Neural crest cell (in vitro differentiated cells): ENCODE results near the gene FUOM. TPM values are rescaled to one million over a fixed set of nuclear protein-coding genes. Genes with fewer than 3 reads are reported as not detected.

ENCODE experiments used
- DNase-seq: peaks from one replicate; pipeline ENCODE4 v3.0.0; 2021; ENCODE audit warnings: low read depth, mixed read lengths, low spot score
- H3K27ac Mint-ChIP-seq: one replicate; pipeline ENCODE4 v1.8.0; 2021; ENCODE audit warnings: mild to moderate bottlenecking, mixed read lengths; ENCODE audit not compliant: unreplicated experiment
- H3K27me3 Mint-ChIP-seq: 2 replicates; pipeline ENCODE4 v1.8.0; 2021; ENCODE audit warnings: low read depth, mild to moderate bottlenecking, mixed read lengths
- H3K36me3 Mint-ChIP-seq: 2 replicates; pipeline ENCODE4 v1.8.0; 2021; ENCODE audit warnings: low read depth, mild to moderate bottlenecking, mixed read lengths
- H3K4me1 Mint-ChIP-seq: 2 replicates; pipeline ENCODE4 v1.8.0; 2021; ENCODE audit warnings: mixed read lengths
- H3K4me3 Mint-ChIP-seq: one replicate; pipeline ENCODE4 v1.8.0; 2021; ENCODE audit warnings: mild to moderate bottlenecking, mixed read lengths
- H3K9me3 Mint-ChIP-seq: 2 replicates; pipeline ENCODE4 v1.8.0; 2021; ENCODE audit warnings: mixed read lengths
- CTCF ChIP-seq: fragments of 200-600 bp; sonication (generic); conservative IDR thresholded peaks from 2 replicates; pipeline ENCODE4 v1.5.0; 2021; ENCODE audit warnings: antibody characterized with exemption, mild to moderate bottlenecking
- total RNA-seq: library from RNA; stranded (reverse); gene quantifications from 2 replicates; pipeline ENCODE4 v1.2.1, GENCODE V29; 2021

Gene FUOM
- total RNA-seq, 1 donor from 2014 or later = 18.3 TPM

GRCh38 chr10:133358925-133359310, 1.1 kb upstream of the FUOM start:
- H3K4me3 Mint-ChIP-seq = peak overlapping the region; percentile 51
- no peaks in the 10 kb centered on the region for H3K4me1 Mint-ChIP-seq
- no peak for TF ChIP-seq CTCF
- H3K9me3 Mint-ChIP-seq = no peaks in the 10 kb centered on the region
- DNase-seq = no peak
- H3K27ac Mint-ChIP-seq = no peak overlapping the region
- H3K36me3 Mint-ChIP-seq = peaks cover 10% of the 10 kb centered on the region
- no peaks in the 10 kb centered on the region for H3K27me3 Mint-ChIP-seq

DNA sequence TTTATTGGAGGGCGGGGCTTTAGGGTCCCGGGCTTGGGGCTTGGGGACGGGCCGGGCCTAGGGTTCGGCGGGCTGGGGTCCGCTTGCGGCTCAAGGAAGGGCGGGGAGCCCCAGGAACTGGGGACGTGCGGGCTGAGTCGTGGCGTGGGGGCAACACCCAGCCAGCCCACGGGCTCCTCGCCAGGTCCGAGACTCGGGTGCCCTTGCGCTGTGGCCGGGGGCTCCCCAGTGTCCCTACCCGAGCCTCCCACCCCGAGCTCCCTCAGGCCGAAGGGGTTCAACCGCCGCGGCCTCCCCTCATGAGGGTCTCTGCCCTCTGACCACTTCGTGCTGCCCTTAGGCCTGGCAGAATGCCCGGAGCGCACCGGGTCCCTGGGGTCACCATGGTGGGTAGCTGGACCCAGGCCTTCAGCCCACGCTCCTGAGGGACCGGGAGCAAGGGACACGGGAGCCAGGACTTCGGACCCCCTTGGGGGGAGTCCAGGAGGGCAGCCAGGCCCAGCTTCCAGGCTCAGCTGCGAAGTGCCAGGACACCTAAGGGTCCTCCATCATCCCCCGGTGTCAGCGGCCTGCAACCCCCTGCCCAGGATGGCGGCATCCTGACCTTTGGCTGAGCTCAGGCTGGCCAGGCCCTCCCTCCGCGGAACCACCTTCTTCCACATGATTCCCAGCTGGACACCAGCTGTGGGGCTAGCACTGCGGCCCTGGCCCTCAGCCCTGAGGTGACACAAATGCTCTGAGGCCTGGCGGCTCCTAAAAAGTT, 524 bp upstream of the FUOM start:
- H3K4me3 Mint-ChIP-seq = peak overlapping the region; percentile 51
- peaks cover 10% of the 10 kb centered on the region for H3K36me3 Mint-ChIP-seq
- H3K9me3 Mint-ChIP-seq = no peaks in the 10 kb centered on the region
- H3K27me3 Mint-ChIP-seq = no peaks in the 10 kb centered on the region
- no peak overlapping the region for H3K27ac Mint-ChIP-seq
- no peak for TF ChIP-seq CTCF
- no peaks in the 10 kb centered on the region for H3K4me1 Mint-ChIP-seq
- DNase-seq = no peak

DNA sequence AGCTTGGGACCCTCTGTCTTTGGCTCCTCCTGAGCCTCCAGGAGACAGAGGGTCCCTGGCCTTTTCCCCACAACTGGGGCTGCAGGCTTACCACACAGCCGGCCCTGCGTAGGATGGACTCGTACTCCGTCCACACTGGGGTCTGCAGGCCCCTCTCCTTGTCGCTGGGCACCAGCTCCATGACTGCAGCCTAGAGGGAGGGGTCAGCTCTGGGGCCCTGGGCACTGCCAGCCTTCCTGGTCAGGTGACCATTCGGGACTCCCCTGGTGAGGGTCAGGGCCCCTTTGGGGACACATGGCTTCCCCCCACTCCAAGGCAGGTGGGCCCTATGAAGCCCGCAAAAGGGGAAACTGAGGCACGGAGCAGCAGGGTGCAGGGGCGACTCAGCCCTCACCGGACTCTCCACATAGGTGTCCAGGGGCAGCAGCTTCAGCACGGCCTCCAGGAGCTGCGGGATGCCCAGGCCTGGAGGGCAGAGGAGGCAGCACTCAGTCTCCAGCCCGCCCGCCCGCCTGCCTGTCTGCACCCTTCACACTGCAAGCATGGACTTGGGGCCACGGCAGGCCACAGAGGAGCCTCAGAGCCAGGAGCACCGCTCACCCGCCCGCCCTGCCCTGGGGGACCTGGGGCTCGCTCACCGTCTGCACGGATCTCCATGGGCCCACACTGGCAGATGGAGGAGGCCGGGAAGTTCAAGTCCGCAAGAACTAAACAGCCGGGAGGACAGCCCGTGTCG, 1.1 kb downstream of the FUOM start:
- Mint-ChIP-seq H3K27ac (no peak overlapping the region), H3K4me1 (no peaks in the 10 kb centered on the region), H3K4me3 (peak overlapping the region; percentile 77), H3K9me3 (no peaks in the 10 kb centered on the region), H3K27me3 (no peaks in the 10 kb centered on the region), H3K36me3 (peaks cover 4% of the 10 kb centered on the region)
- TF ChIP-seq CTCF = no peak
- DNase-seq = no peak

GRCh38 chr10:133355991-133356390, 1.8 kb downstream of the FUOM start:
- no peak overlapping the region for H3K4me3 Mint-ChIP-seq
- no peak for DNase-seq
- no peaks in the 10 kb centered on the region for H3K36me3 Mint-ChIP-seq
- H3K9me3 Mint-ChIP-seq = no peaks in the 10 kb centered on the region
- no peaks in the 10 kb centered on the region for H3K27me3 Mint-ChIP-seq
- H3K4me1 Mint-ChIP-seq = no peaks in the 10 kb centered on the region
- TF ChIP-seq CTCF = no peak
- no peak overlapping the region for H3K27ac Mint-ChIP-seq

DNA sequence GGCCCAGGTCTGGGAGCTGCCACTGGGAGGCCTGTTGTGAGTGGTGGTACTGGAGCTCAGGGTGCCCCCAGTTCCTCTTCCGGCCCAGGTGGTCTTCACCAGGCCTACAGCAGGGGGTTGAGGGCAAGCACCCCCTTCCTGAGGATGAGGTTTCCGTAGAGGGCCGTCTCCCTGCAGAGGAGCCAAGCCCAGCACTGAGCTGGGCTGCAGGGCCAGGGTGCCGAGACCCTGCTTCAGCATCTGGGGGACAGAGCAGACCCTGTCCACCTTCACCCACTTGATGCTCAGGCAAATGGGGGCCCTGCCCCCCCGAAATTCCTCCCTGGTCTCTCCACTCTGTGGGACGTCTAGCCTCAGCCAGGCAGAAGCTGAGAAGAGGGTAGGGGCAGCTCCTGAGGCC, 2.6 kb downstream of the FUOM start:
- H3K4me1 Mint-ChIP-seq = no peaks in the 10 kb centered on the region

More for the DNA sequence above, 2.6 kb downstream of the FUOM start:
- H3K36me3 Mint-ChIP-seq = no peaks in the 10 kb centered on the region
- no peak overlapping the region for H3K27ac Mint-ChIP-seq
- TF ChIP-seq CTCF = no peak
- no peak overlapping the region for H3K4me3 Mint-ChIP-seq
- no peak for DNase-seq
- no peaks in the 10 kb centered on the region for H3K9me3 Mint-ChIP-seq
- no peaks in the 10 kb centered on the region for H3K27me3 Mint-ChIP-seq
